Measurements from ENCODE around the gene TNFRSF8. TPM values are rescaled to one million over a fixed set of nuclear protein-coding genes. Genes with fewer than 3 reads are reported as not detected.

The TNFRSF8 gene
- total RNA-seq, 1 experiment from 2014 or later, result 2.9 TPM

GRCh38 chr1:12149791-12150175, 86.7 kb downstream of the TNFRSF8 start:
- Histone ChIP-seq H4K20me1 (ENCODE audit: control insufficient read depth, insufficient read depth, insufficient read length) (no peaks in the 10 kb centered on the region), H2BK120ac (ENCODE audit: low read depth, low read length, poor library complexity, severe bottlenecking) (no peak overlapping the region), H4K91ac (ENCODE audit: insufficient read length, low read depth, low read length) (no peak overlapping the region), H3K4ac (ENCODE audit: low read depth, low read length) (no peak overlapping the region), H4K8ac (replicated peaks; ENCODE audit: insufficient read length, low read depth, low read length) (no peak overlapping the region), H3K4me1 (ENCODE audit: insufficient read depth, low read length) (no peaks in the 10 kb centered on the region), H3K18ac (ENCODE audit: insufficient read length, low read depth, low read length) (no peak overlapping the region), H4K5ac (ENCODE audit: insufficient read length, low read depth, low read length) (no peak overlapping the region), H3K4me2 (ENCODE audit: insufficient read depth, insufficient read length, low read length) (no peak overlapping the region), H3K23me2 (ENCODE audit: insufficient read length, low read depth, low read length, poor library complexity, severe bottlenecking) (no peaks in the 10 kb centered on the region), H3K56ac (ENCODE audit: insufficient read length, low read depth, low read length) (no peak overlapping the region), H3K23ac (ENCODE audit: insufficient read length, low read depth, low read length) (no peak overlapping the region), H3K79me1 (ENCODE audit: insufficient read depth, low read depth, low read length, poor library complexity, severe bottlenecking) (no peaks in the 10 kb centered on the region), H3K27ac (ENCODE audit: insufficient read length, low read depth, low read length) (no peak overlapping the region), H2BK12ac (ENCODE audit: insufficient read length, low read depth, low read length) (no peak overlapping the region), H2BK5ac (ENCODE audit: insufficient read length, low read length) (no peak overlapping the region), H2AFZ (ENCODE audit: low read length) (no peak overlapping the region), H2BK20ac (ENCODE audit: low read depth, low read length, poor library complexity, severe bottlenecking) (no peak overlapping the region), H3K14ac (ENCODE audit: insufficient read depth, low read length) (no peak overlapping the region), H3K9ac (ENCODE audit: extremely low read depth, insufficient read length, low read length) (no peak overlapping the region), H2AK5ac (ENCODE audit: insufficient read length, low read length) (no peak overlapping the region), H3K9me3 (ENCODE audit: control insufficient read depth, low read depth, low read length) (no peaks in the 10 kb centered on the region), H3K27me3 (ENCODE audit: insufficient read depth, low read length) (no peaks in the 10 kb centered on the region), H3K79me2 (ENCODE audit: insufficient read depth, low read length) (no peaks in the 10 kb centered on the region), H3T11ph (ENCODE audit: low read length) (no peak overlapping the region), H2BK15ac (ENCODE audit: low read depth, low read length) (no peak overlapping the region)
- peaks cover 9% of the 10 kb centered on the region in 2 experiments for H3K4me1 Mint-ChIP-seq
- no peak overlapping the region for H3K27ac Mint-ChIP-seq
- peaks cover 15% of the 10 kb centered on the region for H3K27me3 Mint-ChIP-seq (ENCODE audit: low read depth)
- no peak for DNase-seq
- WGBS (ENCODE audit: extremely low coverage, insufficient read length, low lambda C conversion rate), result no CpG with 5 or more reads among the region's 6 CpGs
- no peaks in the 10 kb centered on the region; a peak in 1 of 5 replicates for H3K9me3 Mint-ChIP-seq
- H3K36me3 Mint-ChIP-seq (ENCODE audit: insufficient read depth in 1 of 3, low read depth in 3 of 3), result no peaks in the 10 kb centered on the region
- TF ChIP-seq CTCF (conservative IDR thresholded peaks at IDR 0.05), result no peak
- H3K4me3 Mint-ChIP-seq, result no peak overlapping the region
